HG03571 (cell line): ENCODE results near the gene EVL.
"Not testable (repeated sequence)": the region's sequence is repeated elsewhere in the genome, so short reads cannot be mapped to it uniquely, and the experiment has no call there.

Experiments
- ATAC-seq: cut with Tn5 transposase; IDR thresholded peaks from one replicate; pipeline ENCODE4 v1.9.1; 2021; ENCODE audit not compliant: unreplicated experiment

EVL gene

GRCh38 chr14:100159865-100160533 lies 94.8 kb downstream of the EVL start:
- ATAC-seq = no peak

GRCh38 chr14:100160534-100160916 lies 95.3 kb downstream of the EVL start:
- no peak for ATAC-seq

- ATAC-seq = no peak
These were observed 100.2 kb downstream of the EVL start for GRCh38 chr14:100165376-100165775.

- ATAC-seq = no peak
These were observed 100.7 kb downstream of the EVL start for GRCh38 chr14:100165831-100166440.

- ATAC-seq = no peak
These were observed 103.3 kb downstream of the EVL start for GRCh38 chr14:100168506-100168905.

GRCh38 chr14:100170880-100171279 lies 105.7 kb downstream of the EVL start:
- ATAC-seq = no peak

- ATAC-seq = no peak
These were observed 107.6 kb downstream of the EVL start for GRCh38 chr14:100172811-100173210.

GRCh38 chr14:100173353-100173752 lies 108.1 kb downstream of the EVL start:
- ATAC-seq = no peak

- no peak for ATAC-seq
These were observed 111.6 kb downstream of the EVL start for GRCh38 chr14:100176811-100177327.

- no peak for ATAC-seq
These were observed 113.5 kb downstream of the EVL start for GRCh38 chr14:100178691-100179090.

- not testable (repeated sequence) for ATAC-seq
These were observed 115.4 kb downstream of the EVL start for GRCh38 chr14:100180671-100181070.

GRCh38 chr14:100181876-100182551 lies 116.8 kb downstream of the EVL start:
- ATAC-seq = not testable (repeated sequence)

GRCh38 chr14:100187247-100187833 lies 122.1 kb downstream of the EVL start:
- ATAC-seq = no peak

GRCh38 chr14:100188392-100189030 lies 123.3 kb downstream of the EVL start:
- no peak for ATAC-seq

- no peak for ATAC-seq
These were observed 124.9 kb downstream of the EVL start for GRCh38 chr14:100190126-100190525.

GRCh38 chr14:100191584-100192249 lies 126.5 kb downstream of the EVL start:
- ATAC-seq = no peak

- ATAC-seq = no peak
These were observed 127.0 kb downstream of the EVL start for GRCh38 chr14:100192250-100192671.

GRCh38 chr14:100192672-100193416 lies 127.6 kb downstream of the EVL start:
- peak; percentile 99 for ATAC-seq
